Kidney (tissue), 14 donors: ENCODE measurements around the gene MMAA. TPM values are rescaled to one million over a fixed set of nuclear protein-coding genes. Genes with fewer than 3 reads are reported as not detected.
"Not testable (repeated sequence)": the region's sequence is repeated elsewhere in the genome, so short reads cannot be mapped to it uniquely, and the experiment has no call there.

Experiments used
- DNase-seq, 5 donors: peaks; one replicate each; pipeline ENCODE4 v3.0.0-alpha.2; 2013 to 2020
- FAIRE-seq: peaks from 2 replicates; lab custom pipeline; 2012; peaks lifted over from hg19 to GRCh38; lab: Jason Lieb, UNC
- H3K27ac ChIP-seq, 2 donors: one replicate each; pipeline ENCODE4 v1.7.0; 2013; ENCODE audit warnings: low read depth in 2 of 2, low read length in 2 of 2, inconsistent platforms in 1 of 2
- H3K27me3 ChIP-seq: one replicate; pipeline ENCODE4 v1.7.1; 2013; ENCODE audit warnings: low read length, inconsistent platforms; ENCODE audit not compliant: control insufficient read depth, insufficient read depth
- H3K36me3 ChIP-seq, 3 donors: one replicate each; pipeline versions ENCODE4 v1.7.0 to v1.7.1; 2013; ENCODE audit warnings: low read length in 3 of 3, control low read depth in 1 of 3, inconsistent platforms in 1 of 3; ENCODE audit not compliant: insufficient read depth in 3 of 3, control insufficient read depth in 2 of 3
- H3K4me1 ChIP-seq, 3 donors: one replicate each; pipeline versions ENCODE4 v1.7.0 to v1.7.1; 2013; ENCODE audit warnings: low read length in 3 of 3, inconsistent platforms in 1 of 3, low read depth in 1 of 3; ENCODE audit not compliant: control insufficient read depth in 2 of 3, insufficient read depth in 2 of 3
- H3K4me3 ChIP-seq, 3 donors: one replicate each; pipeline versions ENCODE4 v1.7.0 to v1.8.1; 2013; ENCODE audit warnings: low read length in 3 of 3, control low read depth in 1 of 3, inconsistent platforms in 1 of 3
- H3K9ac ChIP-seq, 3 donors: one replicate each; pipeline versions ENCODE4 v1.7.0 to v1.7.1; 2013; ENCODE audit warnings: low read length in 3 of 3, control low read depth in 1 of 3, inconsistent platforms in 1 of 3
- H3K9me3 ChIP-seq, 3 donors: one replicate each; pipeline versions ENCODE4 v1.7.0 to v1.7.1; 2013; ENCODE audit warnings: low read length in 3 of 3, control low read depth in 1 of 3, inconsistent platforms in 1 of 3; ENCODE audit not compliant: control insufficient read depth in 2 of 3, insufficient read depth in 1 of 3
- CTCF ChIP-seq: IDR thresholded peaks from 3 replicates; pipeline ENCODE4 v1.5.1; 2012; ENCODE audit warnings: mild to moderate bottlenecking, moderate library complexity, borderline replicate concordance; ENCODE audit not compliant: insufficient read depth; ENCODE audit errors: extremely low read depth
- intact Hi-C: fragments of 100-400 bp; cut with DNase I; formaldehyde crosslinking; loops from one replicate; pipeline ENCODE4 v1.11.1; 2022
- polyA plus RNA-seq: library from polyadenylated mRNA; stranded (reverse); fragments of 350-450 nt; fragmentation: Illumina TruSeq; extraction: RNeasy Lipid Tissue Mini Kit (QIAGEN cat#74804); gene quantifications from one replicate; pipeline ENCODE4 v1.2.3, GENCODE V29; 2014; ENCODE audit warnings: low read depth, low replicate concordance; ENCODE audit not compliant: insufficient read depth
- total RNA-seq: library from RNA; stranded (reverse); fragmentation: NEBNext Ultra II Directional; extraction: Animal tissue kit (Norgen Biotek cat#: 25700); gene quantifications from one replicate; pipeline ENCODE4 v1.2.1, GENCODE V29; 2021
- donor health status: control.
- donor health status: control.
- donor health status: control.
- donor health status: control.
- donor health status: control.
- donor health status: DM: yes; HTN: yes; CAD: no.
- donor health status: Normal renal cell carcinoma (clear cell type).

MMAA gene
- total and polyA plus RNA-seq, 2 donors from 2014 or later = 12.8 to 18.5 TPM

GRCh38 chr4:145690610-145691009 lies 71.4 kb downstream of the MMAA start:
- no peak for FAIRE-seq
- intact Hi-C loops = no loop called here
- Histone ChIP-seq H3K4me3 (no peak overlapping the region), H3K27me3 (no peaks in the 10 kb centered on the region), H3K9me3 (no peaks in the 10 kb centered on the region), H3K36me3 (no peaks in the 10 kb centered on the region), H3K27ac (no peak overlapping the region), H3K9ac (no peak overlapping the region), H3K4me1 (no peaks in the 10 kb centered on the region)
- no peak for TF ChIP-seq CTCF
- DNase-seq = no peak

- H3K27ac ChIP-seq, intact Hi-C loops, H3K27me3 ChIP-seq: not testable (repeated sequence)
Observed at GRCh38 chr4:145691416-145691815, 72.2 kb downstream of the MMAA start.

GRCh38 chr4:145694929-145695328 lies 75.7 kb downstream of the MMAA start:
- H3K4me1 ChIP-seq = no peaks in the 10 kb centered on the region
- no peak for TF ChIP-seq CTCF
- H3K27ac ChIP-seq = no peak overlapping the region
- no peaks in the 10 kb centered on the region for H3K36me3 ChIP-seq
- no peaks in the 10 kb centered on the region for H3K27me3 ChIP-seq
- no peaks in the 10 kb centered on the region for H3K9me3 ChIP-seq
- no peak for FAIRE-seq
- H3K4me3 ChIP-seq = no peak overlapping the region
- no peak overlapping the region for H3K9ac ChIP-seq
- DNase-seq = no peak
- intact Hi-C loops = no loop called here

More at GRCh38 chr4:145691416-145691815, 72.2 kb downstream of the MMAA start:
- FAIRE-seq, H3K36me3 ChIP-seq, H3K9ac ChIP-seq, H3K9me3 ChIP-seq, H3K4me1 ChIP-seq, H3K4me3 ChIP-seq, DNase-seq: not testable (repeated sequence)

GRCh38 chr4:145697332-145697731 lies 78.1 kb downstream of the MMAA start:
- no peaks in the 10 kb centered on the region for H3K27me3 ChIP-seq
- intact Hi-C loops = no loop called here

More at GRCh38 chr4:145697332-145697731, 78.1 kb downstream of the MMAA start:
- no peak overlapping the region for H3K4me3 ChIP-seq
- H3K9ac ChIP-seq = no peak overlapping the region
- H3K36me3 ChIP-seq = no peaks in the 10 kb centered on the region
- no peak overlapping the region for H3K27ac ChIP-seq
- no peak for TF ChIP-seq CTCF
- H3K4me1 ChIP-seq = no peaks in the 10 kb centered on the region
- DNase-seq (no peak), FAIRE-seq (no peak)
- H3K9me3 ChIP-seq = no peaks in the 10 kb centered on the region
